Activated naive CD8-positive, alpha-beta T cell treated with anti-CD3 and anti-CD28 coated beads for 36 hours (primary cell): ENCODE results near the gene OR2S2. TPM values are rescaled to one million over a fixed set of nuclear protein-coding genes. Genes with fewer than 3 reads are reported as not detected.
"Not testable (repeated sequence)": the region's sequence is repeated elsewhere in the genome, so short reads cannot be mapped to it uniquely, and the experiment has no call there.

Source experiments
- DNase-seq: peaks from one replicate; pipeline ENCODE4 v3.0.0; 2021
- H3K27ac Mint-ChIP-seq: one replicate; pipeline ENCODE4 v1.8.0; 2022; ENCODE audit warnings: mild to moderate bottlenecking, moderate library complexity, mixed read lengths
- H3K27me3 Mint-ChIP-seq: one replicate; pipeline ENCODE4 v1.8.0; 2022; ENCODE audit warnings: mild to moderate bottlenecking, mixed read lengths
- H3K36me3 Mint-ChIP-seq: one replicate; pipeline ENCODE4 v1.8.0; 2021; ENCODE audit warnings: mild to moderate bottlenecking, mixed read lengths
- H3K4me1 Mint-ChIP-seq: one replicate; pipeline ENCODE4 v1.8.0; 2021; ENCODE audit warnings: mixed read lengths
- H3K4me3 Mint-ChIP-seq: one replicate; pipeline ENCODE4 v1.8.0; 2022; ENCODE audit warnings: mild to moderate bottlenecking, moderate library complexity, mixed read lengths
- H3K9me3 Mint-ChIP-seq: one replicate; pipeline ENCODE4 v1.8.0; 2022; ENCODE audit warnings: mixed read lengths
- total RNA-seq, 2 experiments: library from RNA; stranded (reverse); gene quantifications; one replicate each; pipeline ENCODE4 v1.2.3, GENCODE V29; 2021

OR2S2 gene
- total RNA-seq, result not detected

GRCh38 chr9:35958104-35958837 is at the start of gene OR2S2:
Gene OR2S2 (minus strand): TSS chr9:35958154. CDS start chr9:35958098, 56 bp downstream.
- Mint-ChIP-seq H3K36me3 (no peaks in the 10 kb centered on the region), H3K27me3 (no peaks in the 10 kb centered on the region), H3K4me3 (no peak within 1 kb of the TSS), H3K9me3 (no peaks in the 10 kb centered on the region), H3K27ac (no peak within 1 kb of the TSS), H3K4me1 (peaks cover 2% of the 10 kb centered on the region)
- no peak for DNase-seq

GRCh38 chr9:36007316-36007708 is 49.4 kb upstream of the OR2S2 start:
- no peaks in the 10 kb centered on the region for H3K36me3 Mint-ChIP-seq
- H3K27me3 Mint-ChIP-seq, result peaks cover 20% of the 10 kb centered on the region
- no peak for DNase-seq
- peaks cover 9% of the 10 kb centered on the region for H3K4me1 Mint-ChIP-seq
- no peaks in the 10 kb centered on the region for H3K9me3 Mint-ChIP-seq
- H3K4me3 Mint-ChIP-seq, result no peak overlapping the region
- H3K27ac Mint-ChIP-seq, result no peak overlapping the region

- H3K9me3 Mint-ChIP-seq, result no peaks in the 10 kb centered on the region
- H3K27ac Mint-ChIP-seq, result no peak overlapping the region
- H3K4me3 Mint-ChIP-seq, result no peak overlapping the region
- peaks cover 9% of the 10 kb centered on the region for H3K4me1 Mint-ChIP-seq
- peaks cover 20% of the 10 kb centered on the region for H3K27me3 Mint-ChIP-seq
- H3K36me3 Mint-ChIP-seq, result no peaks in the 10 kb centered on the region
- no peak for DNase-seq
Measured at GRCh38 chr9:36006549-36007315, 48.8 kb upstream of the OR2S2 start.

GRCh38 chr9:36005891-36006290 is 47.9 kb upstream of the OR2S2 start:
- Mint-ChIP-seq H3K36me3 (no peaks in the 10 kb centered on the region), H3K27me3 (peaks cover 20% of the 10 kb centered on the region), H3K27ac (no peak overlapping the region), H3K9me3 (no peaks in the 10 kb centered on the region), H3K4me3 (no peak overlapping the region), H3K4me1 (peaks cover 9% of the 10 kb centered on the region)
- DNase-seq, result no peak

GRCh38 chr9:35998333-35998732 is 40.4 kb upstream of the OR2S2 start:
- Mint-ChIP-seq H3K36me3 (no peaks in the 10 kb centered on the region), H3K27ac (no peak overlapping the region), H3K4me1 (no peaks in the 10 kb centered on the region), H3K4me3 (no peak overlapping the region), H3K9me3 (peaks cover 9% of the 10 kb centered on the region), H3K27me3 (peaks cover 19% of the 10 kb centered on the region)
- DNase-seq, result no peak

GRCh38 chr9:35997016-35997415 is 39.1 kb upstream of the OR2S2 start:
- H3K36me3 Mint-ChIP-seq, H3K4me3 Mint-ChIP-seq, H3K27ac Mint-ChIP-seq, H3K9me3 Mint-ChIP-seq, H3K4me1 Mint-ChIP-seq, DNase-seq: not testable (repeated sequence)
- peaks cover 19% of the 10 kb centered on the region for H3K27me3 Mint-ChIP-seq

- Mint-ChIP-seq H3K4me1 (no peaks in the 10 kb centered on the region), H3K27me3 (peaks cover 19% of the 10 kb centered on the region), H3K36me3 (no peaks in the 10 kb centered on the region), H3K4me3 (no peak overlapping the region), H3K27ac (no peak overlapping the region), H3K9me3 (peaks cover 9% of the 10 kb centered on the region)
- no peak for DNase-seq
Measured at GRCh38 chr9:35996358-35996970, 38.5 kb upstream of the OR2S2 start.

GRCh38 chr9:35994959-35995358 is 37.0 kb upstream of the OR2S2 start:
- peaks cover 6% of the 10 kb centered on the region for H3K9me3 Mint-ChIP-seq

GRCh38 chr9:35993976-35994720 is 36.2 kb upstream of the OR2S2 start:
- Mint-ChIP-seq H3K4me1 (no peaks in the 10 kb centered on the region), H3K4me3 (no peak overlapping the region), H3K9me3 (peaks cover 6% of the 10 kb centered on the region)

More at GRCh38 chr9:35994959-35995358, 37.0 kb upstream of the OR2S2 start:
- H3K4me1 Mint-ChIP-seq, result no peaks in the 10 kb centered on the region
- no peaks in the 10 kb centered on the region for H3K36me3 Mint-ChIP-seq
- DNase-seq, result no peak
- peaks cover 19% of the 10 kb centered on the region for H3K27me3 Mint-ChIP-seq
- no peak overlapping the region for H3K27ac Mint-ChIP-seq
- no peak overlapping the region for H3K4me3 Mint-ChIP-seq

GRCh38 chr9:35993136-35993535 is 35.2 kb upstream of the OR2S2 start:
- not testable (repeated sequence) for DNase-seq, H3K4me1 Mint-ChIP-seq, H3K9me3 Mint-ChIP-seq, H3K4me3 Mint-ChIP-seq, H3K27ac Mint-ChIP-seq, H3K36me3 Mint-ChIP-seq
- H3K27me3 Mint-ChIP-seq, result peaks cover 23% of the 10 kb centered on the region

More at GRCh38 chr9:35993976-35994720, 36.2 kb upstream of the OR2S2 start:
- Mint-ChIP-seq H3K27me3 (peaks cover 18% of the 10 kb centered on the region), H3K36me3 (no peaks in the 10 kb centered on the region), H3K27ac (no peak overlapping the region)
- no peak for DNase-seq

- Mint-ChIP-seq H3K27ac (no peak overlapping the region), H3K9me3 (no peaks in the 10 kb centered on the region), H3K36me3 (no peaks in the 10 kb centered on the region), H3K27me3 (peaks cover 33% of the 10 kb centered on the region), H3K4me3 (no peak overlapping the region), H3K4me1 (no peaks in the 10 kb centered on the region)
- no peak for DNase-seq
Measured at GRCh38 chr9:35990155-35990554, 32.2 kb upstream of the OR2S2 start.

- no peak for DNase-seq
- H3K9me3 Mint-ChIP-seq, result no peaks in the 10 kb centered on the region
- H3K27me3 Mint-ChIP-seq, result peaks cover 49% of the 10 kb centered on the region
- H3K4me1 Mint-ChIP-seq, result peaks cover 2% of the 10 kb centered on the region
- no peak overlapping the region for H3K27ac Mint-ChIP-seq
- no peaks in the 10 kb centered on the region for H3K36me3 Mint-ChIP-seq
- no peak overlapping the region for H3K4me3 Mint-ChIP-seq
Measured at GRCh38 chr9:35984021-35984420, 26.1 kb upstream of the OR2S2 start.

GRCh38 chr9:35981699-35982098 is 23.7 kb upstream of the OR2S2 start:
- Mint-ChIP-seq H3K27me3 (peaks cover 46% of the 10 kb centered on the region), H3K4me1 (peaks cover 2% of the 10 kb centered on the region), H3K4me3 (no peak overlapping the region), H3K9me3 (no peaks in the 10 kb centered on the region), H3K27ac (no peak overlapping the region), H3K36me3 (no peaks in the 10 kb centered on the region)
- DNase-seq, result no peak

GRCh38 chr9:35980289-35981011 is 22.5 kb upstream of the OR2S2 start:
- no peak overlapping the region for H3K27ac Mint-ChIP-seq
- peaks cover 2% of the 10 kb centered on the region for H3K4me1 Mint-ChIP-seq
- H3K27me3 Mint-ChIP-seq, result peaks cover 42% of the 10 kb centered on the region
- no peaks in the 10 kb centered on the region for H3K36me3 Mint-ChIP-seq
- H3K4me3 Mint-ChIP-seq, result no peak overlapping the region
- DNase-seq, result no peak
- peaks cover 7% of the 10 kb centered on the region for H3K9me3 Mint-ChIP-seq
